ENCODE measurements around the gene NARS2.

GRCh38 chr11:78552881-78553280 is 21.8 kb downstream of the NARS2 start:
- TF ChIP-seq, protein P1, sequence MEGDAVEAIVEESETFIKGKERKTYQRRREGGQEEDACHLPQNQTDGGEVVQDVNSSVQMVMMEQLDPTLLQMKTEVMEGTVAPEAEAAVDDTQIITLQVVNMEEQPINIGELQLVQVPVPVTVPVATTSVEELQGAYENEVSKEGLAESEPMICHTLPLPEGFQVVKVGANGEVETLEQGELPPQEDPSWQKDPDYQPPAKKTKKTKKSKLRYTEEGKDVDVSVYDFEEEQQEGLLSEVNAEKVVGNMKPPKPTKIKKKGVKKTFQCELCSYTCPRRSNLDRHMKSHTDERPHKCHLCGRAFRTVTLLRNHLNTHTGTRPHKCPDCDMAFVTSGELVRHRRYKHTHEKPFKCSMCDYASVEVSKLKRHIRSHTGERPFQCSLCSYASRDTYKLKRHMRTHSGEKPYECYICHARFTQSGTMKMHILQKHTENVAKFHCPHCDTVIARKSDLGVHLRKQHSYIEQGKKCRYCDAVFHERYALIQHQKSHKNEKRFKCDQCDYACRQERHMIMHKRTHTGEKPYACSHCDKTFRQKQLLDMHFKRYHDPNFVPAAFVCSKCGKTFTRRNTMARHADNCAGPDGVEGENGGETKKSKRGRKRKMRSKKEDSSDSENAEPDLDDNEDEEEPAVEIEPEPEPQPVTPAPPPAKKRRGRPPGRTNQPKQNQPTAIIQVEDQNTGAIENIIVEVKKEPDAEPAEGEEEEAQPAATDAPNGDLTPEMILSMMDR (IDR thresholded peaks at IDR 0.05; ENCODE audit: low read length): no peak
- no peak for TF ChIP-seq EZH2 (optimal IDR thresholded peaks at IDR 0.05; ENCODE audit: low read depth, low read length)
- TF ChIP-seq EZH2phosphoT487 (IDR thresholded peaks at IDR 0.05; ENCODE audit: low read length): no peak
